DMS153 (cell line): ENCODE measurements around the gene UST.
"Not testable (repeated sequence)": the region's sequence is repeated elsewhere in the genome, so short reads cannot be mapped to it uniquely, and the experiment has no call there.

Source experiments
- DNase-seq: peaks from one replicate; lab custom pipeline; 2025; lab: John Stamatoyannopoulos, UW

UST gene

GRCh38 chr6:148868901-148869300, 122.1 kb downstream of the UST start:
- no peak for DNase-seq

GRCh38 chr6:148869585-148869984, 122.8 kb downstream of the UST start:
- DNase-seq: no peak

DNA sequence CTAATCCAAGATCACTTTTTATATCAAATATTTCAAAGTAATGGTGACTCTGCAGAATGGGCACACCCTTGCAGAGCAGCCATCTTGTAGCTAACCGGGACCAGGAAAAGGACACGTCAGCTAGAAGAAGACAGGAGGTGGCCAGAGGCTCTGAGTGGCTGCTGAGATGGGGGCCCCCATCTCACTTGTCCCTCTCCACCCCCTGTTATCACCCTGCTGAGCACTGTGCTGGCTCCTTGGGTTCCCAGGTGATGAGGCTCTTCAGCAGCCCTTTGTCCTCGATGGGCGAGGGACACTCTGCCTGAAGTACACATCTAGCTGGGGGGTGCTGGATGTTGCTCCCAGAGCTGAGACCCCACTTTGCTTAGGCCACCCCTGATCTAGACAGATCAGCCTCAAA, 126.3 kb downstream of the UST start:
- no peak for DNase-seq

DNA sequence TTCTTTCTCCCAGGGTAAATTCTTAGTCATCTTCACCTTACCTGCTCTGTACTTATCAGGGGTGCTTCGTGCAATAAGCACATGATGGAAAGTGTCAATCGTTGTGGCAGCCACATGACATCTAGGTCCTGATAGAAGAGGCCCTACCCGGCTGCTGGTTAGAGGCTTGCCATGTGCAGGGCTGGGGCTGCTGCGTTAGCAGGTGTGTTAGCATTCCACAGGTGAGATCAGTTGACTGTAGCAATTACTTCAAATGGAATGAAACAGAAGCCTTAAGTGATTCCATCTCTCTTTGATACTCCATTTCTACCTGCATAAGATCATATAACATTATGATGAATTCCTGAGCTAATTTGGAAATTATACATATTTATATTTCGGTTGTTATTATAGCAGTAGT, 127.0 kb downstream of the UST start:
- no peak for DNase-seq

DNA sequence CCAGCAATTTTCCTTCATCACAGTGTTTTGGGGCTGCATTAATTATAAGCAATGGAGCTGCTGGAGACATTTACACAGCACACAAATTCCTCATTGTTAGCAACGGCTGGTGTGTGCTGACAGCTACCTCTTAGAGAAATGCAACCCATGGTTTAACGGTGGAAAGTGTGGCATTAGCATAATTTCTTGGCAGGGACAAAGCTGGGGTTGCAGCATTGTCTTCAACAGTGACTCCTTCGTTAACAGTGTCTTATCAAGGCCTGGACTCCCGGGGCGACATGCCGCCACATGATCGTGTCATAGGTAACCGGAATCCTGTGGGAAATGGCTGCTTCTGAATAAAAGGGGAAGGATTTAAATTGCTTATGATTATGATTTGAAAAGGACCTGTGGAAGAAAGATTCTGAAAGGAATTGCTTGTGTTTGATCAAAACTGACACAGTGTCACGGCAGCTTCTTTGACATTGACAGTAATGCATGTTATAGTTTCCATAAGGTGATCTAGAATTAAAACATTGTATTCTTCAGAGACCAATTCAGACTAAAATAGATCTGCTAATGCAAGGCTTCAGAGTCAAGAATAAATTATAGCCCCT, 128.0 kb downstream of the UST start:
- DNase-seq: peak; percentile 30

DNA sequence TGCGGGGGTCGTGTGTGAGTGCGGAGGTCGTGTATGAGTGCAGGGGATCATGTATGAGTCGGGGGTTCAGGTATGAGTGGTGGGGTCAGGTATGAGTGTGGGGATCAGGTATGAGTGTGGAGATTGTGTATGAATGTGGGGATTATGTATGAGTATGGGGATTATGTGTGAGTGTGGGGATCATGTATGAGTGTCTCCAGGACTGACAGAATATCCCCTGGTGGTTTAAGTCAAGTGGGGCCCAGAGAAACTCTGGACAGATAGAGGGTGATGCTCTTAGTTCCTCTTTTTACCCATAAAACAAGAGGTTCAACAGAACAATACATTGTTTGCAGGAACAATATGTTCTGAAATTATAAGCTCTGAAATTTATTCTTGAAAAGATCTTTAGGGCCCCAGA, 131.9 kb downstream of the UST start:
- no peak for DNase-seq

GRCh38 chr6:148880742-148881141, 133.9 kb downstream of the UST start:
- not testable (repeated sequence) for DNase-seq

- DNase-seq: no peak
These were observed 134.9 kb downstream of the UST start for GRCh38 chr6:148881593-148882311.

- no peak for DNase-seq
These were observed 136.4 kb downstream of the UST start for GRCh38 chr6:148883270-148883669.

DNA sequence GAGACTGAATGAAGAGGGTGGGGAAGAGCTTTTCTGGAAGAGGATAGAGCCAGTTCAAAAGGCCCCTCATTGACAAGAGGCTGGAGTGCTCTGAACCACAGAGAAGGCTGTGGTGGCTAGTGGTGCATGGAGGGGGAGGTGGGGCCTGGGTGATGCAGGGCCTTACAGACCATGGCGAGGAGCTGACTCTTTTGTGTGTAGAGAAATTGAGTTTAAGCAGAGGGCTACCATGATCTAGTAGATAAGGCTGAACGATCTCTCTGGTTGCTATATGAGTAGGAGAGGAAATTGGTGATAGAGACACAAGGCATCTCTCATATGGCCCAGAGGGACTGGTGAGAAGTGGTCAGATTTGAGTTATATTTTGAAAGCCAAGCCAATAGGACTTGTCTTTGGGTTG, 137.6 kb downstream of the UST start:
- no peak for DNase-seq

GRCh38 chr6:148885136-148885865, 138.5 kb downstream of the UST start:
- DNase-seq: peak; percentile 3

DNA sequence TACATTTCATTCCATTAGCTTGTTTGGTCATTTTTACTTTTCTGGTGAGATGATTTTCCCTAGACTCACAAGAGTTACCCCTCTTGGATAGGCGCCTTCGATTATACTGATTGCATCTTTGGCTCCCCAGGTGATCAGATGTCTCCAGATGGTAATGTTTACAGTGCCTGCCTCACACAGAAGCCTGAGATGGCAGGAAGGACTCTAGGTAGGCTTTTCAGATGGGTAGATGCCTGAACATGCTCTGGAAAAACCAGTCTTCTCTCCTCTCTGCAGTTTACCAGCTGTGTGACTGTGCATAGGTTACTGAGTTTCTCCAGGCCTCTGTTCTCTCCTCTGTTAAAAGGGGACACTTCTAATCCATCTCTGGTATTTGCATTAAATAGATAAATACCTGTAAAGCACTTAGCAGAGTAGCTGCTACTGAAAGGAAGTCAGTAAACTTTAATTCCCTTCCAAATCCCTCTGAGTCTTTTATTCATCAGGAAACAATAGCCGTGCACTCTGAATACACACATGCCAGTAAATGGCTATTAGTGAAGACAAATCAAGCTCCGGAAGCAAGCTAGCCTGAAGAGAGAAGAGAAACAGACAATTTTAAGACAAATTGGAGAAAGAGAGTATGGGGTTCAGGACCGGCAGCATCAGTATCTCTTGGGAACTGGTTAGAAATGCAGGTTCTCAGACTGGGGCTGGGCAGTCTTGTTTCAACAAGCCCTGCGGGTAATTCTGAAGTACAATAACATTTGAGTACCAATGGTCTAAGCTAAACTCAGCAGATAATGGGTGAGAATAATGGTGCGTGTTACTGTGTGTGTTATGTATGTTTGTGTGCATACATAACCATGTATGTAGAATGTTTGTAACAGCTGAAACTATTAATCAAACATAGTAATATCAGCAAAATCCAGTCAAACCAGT, 139.4 kb downstream of the UST start:
- peak; percentile 22 for DNase-seq

DNA sequence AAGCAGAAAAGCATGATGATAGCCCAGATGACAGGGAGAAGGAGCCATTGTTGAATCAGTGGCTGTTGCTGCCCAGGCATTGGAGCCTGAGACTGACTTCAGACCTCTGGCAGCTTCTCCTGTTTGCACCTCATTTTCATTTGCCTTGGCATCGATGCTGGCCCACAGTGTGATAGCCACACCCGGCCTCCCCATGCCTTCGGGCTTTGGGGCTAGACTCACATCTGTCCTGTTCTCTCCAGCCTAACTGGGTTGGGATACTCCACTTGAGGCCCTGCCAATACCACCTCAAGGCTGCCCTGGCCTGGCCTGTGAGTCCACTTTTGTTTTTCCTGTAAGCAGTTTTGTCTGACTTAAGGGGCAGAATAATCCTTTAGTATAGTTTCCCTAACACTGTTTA, 140.4 kb downstream of the UST start:
- no peak for DNase-seq

GRCh38 chr6:148888856-148889255, 142.0 kb downstream of the UST start:
- no peak for DNase-seq

DNA sequence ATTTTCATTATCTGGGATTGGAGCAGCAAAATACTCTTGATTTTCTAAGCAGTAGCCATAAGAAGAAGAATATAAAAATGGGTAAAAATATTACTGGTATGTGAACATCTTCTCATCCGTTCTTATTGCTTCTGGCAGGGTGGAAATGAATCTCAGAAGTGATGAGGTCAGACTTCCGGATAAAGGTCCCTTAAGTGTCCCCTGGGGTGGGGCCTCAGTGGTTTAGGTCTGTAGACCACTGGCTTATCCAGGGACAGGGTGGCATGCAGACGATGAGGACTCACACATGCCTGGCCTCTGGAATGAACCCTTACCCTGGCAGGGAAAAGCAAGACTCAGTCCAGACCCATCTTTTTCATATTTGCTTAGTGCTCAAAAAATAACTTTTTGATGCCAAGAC, 143.3 kb downstream of the UST start:
- DNase-seq: no peak

DNA sequence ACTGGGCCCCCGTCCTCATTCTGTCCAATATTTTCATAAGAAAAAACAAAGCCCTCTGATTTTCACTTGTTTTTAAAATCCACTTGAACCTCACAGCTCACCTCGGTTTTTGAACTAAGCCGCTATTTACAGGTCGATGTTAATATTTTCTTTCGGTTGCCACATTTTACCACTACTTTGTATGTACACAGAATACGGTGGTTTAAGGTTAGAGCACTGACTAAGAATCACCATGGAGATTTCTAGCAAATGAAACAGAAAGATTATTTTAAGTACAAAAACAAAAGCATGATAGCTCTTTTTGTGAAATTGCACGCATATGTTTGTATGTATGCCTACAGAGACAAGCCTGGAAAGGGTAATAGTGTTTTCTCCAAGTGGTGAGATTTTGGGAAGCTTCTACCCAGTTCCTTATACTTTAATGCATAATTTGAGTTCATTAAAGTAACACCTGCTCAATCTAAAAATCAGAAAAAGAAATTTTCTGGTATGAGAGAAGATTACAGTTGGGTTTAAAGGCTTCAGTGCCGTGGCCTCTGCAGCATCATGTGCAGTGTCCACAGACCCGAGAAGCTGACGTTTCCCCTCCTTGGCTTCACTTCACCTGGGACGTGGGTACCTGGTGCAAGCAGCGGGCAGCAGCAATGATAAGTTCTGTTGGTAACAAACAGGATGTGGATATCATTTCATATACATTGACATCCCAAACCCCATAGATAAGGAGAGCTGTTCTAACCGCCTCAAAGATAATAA, 144.0 kb downstream of the UST start:
- DNase-seq: no peak

GRCh38 chr6:148891405-148891783, 144.6 kb downstream of the UST start:
- no peak for DNase-seq

GRCh38 chr6:148892247-148892646, 145.4 kb downstream of the UST start:
- DNase-seq: no peak

DNA sequence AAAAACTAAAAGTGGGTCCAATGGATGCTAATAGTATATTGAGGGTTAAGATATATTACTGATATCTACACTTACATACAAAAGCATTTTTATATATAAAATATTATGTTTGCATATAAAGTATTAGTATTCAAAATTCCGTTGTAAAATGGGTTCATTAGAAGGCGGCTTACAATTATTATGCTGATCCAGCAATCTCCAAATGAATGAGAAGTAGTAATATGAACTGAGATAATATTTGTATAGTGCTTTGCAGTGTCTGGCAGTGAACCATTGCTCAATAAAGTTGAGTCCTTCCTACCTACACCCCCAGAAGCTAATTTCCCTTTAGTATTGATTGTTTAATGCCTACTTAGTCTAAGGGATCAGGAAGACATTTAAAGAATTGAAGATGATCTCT, 146.2 kb downstream of the UST start:
- no peak for DNase-seq

- DNase-seq: no peak
These were observed 146.7 kb downstream of the UST start for GRCh38 chr6:148893481-148893880.

GRCh38 chr6:148898376-148899014, 151.7 kb downstream of the UST start:
- no peak for DNase-seq
